Astrocyte of the spinal cord (primary cell): ENCODE results near the gene PPP1CA.

ENCODE experiments used
- DNase-seq: peaks from one replicate; pipeline ENCODE4 v3.0.0; 2011; ENCODE audit warnings: low read depth, low spot score
- H3K4me3 ChIP-seq: 2 replicates; pipeline ENCODE4 v1.5.1; 2011; ENCODE audit warnings: low read depth, mild to moderate bottlenecking, low read length, moderate library complexity
- CTCF ChIP-seq: IDR thresholded peaks from 2 replicates; pipeline ENCODE4 v1.5.1; 2012; ENCODE audit warnings: low read depth, mild to moderate bottlenecking, low read length, inconsistent platforms
- in situ Hi-C: cut with HindIII; loops from 2 replicates; pipeline ENCODE4 v1.10.0; 2017; ENCODE audit warnings: low sequenced_read_pairs

Gene PPP1CA

DNA sequence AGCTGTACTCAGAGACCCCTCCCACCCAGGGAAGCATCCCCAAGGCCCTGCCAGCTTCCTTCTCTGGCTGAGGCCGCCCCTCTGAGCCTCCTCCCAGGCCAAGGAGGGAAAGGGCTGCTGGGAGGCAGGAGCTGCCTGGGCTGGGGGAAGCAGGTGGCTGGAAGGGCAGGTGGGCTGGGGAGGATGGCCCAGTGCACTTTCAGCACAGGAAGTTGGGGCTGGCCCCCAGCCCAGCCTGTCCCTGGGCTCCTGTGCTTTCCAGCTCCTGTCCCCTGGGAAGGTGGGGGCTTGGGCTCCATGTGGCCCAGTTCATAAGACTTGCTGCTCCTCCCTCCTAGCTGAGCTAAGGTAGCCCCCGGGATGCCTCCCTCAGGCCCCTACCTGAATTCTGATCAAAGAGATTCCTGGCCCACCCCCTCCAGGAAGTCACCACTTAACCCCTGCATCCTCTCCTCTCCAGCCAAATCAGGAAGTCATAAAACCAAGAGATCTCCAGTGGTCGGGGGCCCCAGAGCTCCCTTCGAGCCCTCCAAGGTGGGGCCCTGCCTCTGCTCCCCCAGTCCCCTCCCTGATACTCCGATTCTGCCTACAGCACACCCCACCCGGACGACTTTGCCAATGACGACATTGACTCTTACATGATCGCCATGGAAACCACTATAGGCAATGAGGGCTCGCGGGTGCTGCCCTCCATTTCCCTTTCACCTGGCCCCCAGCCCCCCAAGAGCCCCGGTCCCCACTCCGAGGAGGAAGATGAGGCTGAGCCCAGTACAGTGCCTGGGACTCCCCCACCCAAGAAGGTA lies 4.9 kb downstream of the PPP1CA start:
- TF ChIP-seq CTCF = no peak
- no peak for DNase-seq
- H3K4me3 ChIP-seq = no peak overlapping the region
- in situ Hi-C loops = no loop called here

DNA sequence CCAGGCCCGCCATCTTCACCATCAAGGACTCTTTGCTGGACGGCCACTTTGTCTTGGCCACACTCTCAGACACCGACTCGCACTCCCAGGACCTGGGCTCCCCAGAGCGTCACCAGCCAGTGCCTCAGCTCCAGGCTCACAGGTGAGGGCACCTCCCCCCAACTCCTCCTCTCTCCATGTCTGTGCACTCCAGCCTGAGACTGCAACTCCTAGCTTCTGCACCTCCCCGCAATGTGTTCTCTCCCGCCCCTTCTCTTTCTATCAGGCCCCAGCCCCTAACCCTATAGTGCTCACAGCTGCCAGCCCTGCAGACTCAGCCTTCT lies 5.4 kb downstream of the PPP1CA start:
- no peak for DNase-seq
- no peak overlapping the region for H3K4me3 ChIP-seq
- in situ Hi-C loops = no loop called here
- no peak for TF ChIP-seq CTCF

DNA sequence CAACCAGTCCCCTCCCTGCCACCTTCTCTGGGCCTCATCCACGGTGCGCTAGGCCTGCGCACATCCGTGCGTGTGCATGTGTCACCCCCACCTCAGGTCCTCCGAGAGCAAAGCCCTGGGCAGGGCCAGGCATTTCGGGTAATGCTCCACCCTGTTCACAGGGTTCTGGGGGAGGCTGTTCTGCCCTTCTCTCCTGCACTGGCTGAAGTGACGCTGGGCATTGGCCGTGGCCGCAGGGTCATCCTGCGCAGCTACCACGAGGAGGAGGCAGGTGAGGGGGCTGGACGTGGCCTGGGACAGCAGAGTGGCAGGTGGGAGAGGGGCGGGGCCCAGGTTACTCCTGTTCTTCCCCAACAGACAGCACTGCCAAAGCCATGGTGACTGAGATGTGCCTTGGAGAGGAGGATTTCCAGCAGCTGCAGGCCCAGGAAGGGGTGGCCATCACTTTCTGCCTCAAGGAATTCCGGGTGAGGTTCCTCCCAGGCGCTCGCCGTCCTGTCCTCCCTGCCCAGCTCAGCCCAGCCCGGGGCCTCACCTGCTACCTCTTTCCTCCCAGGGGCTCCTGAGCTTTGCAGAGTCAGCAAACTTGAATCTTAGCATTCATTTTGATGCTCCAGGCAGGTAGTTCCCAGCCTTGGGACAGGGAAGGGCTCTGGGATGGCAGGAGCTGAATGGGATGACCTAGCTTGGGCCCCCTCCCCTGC lies 6.0 kb downstream of the PPP1CA start:
- TF ChIP-seq CTCF = no peak

DNA sequence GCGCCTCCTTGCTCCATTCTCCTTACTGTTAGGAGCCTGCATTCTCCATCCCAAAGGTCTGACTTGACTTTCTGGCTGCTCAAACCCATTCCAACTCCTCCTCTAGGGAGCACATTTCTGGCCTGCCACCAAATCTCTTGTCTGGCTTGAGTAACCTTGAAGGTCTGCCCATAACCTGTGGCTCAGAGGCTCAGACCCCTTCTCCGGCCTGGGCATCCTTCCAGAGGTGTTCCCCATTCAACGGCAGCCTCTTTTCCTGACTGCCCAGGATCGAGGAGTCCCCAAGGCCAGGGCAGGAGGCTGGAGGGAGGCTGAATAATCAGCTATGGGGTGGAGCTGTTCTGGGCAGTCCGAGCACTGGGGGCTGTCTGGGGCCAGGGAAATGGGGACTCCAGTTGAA lies 7.7 kb downstream of the PPP1CA start:
- in situ Hi-C loops = no loop called here
- H3K4me3 ChIP-seq = no peak overlapping the region
- no peak for DNase-seq
- no peak for TF ChIP-seq CTCF

More for the DNA sequence above, 6.0 kb downstream of the PPP1CA start:
- DNase-seq = no peak
- no peak overlapping the region for H3K4me3 ChIP-seq
- in situ Hi-C loops = no loop called here

DNA sequence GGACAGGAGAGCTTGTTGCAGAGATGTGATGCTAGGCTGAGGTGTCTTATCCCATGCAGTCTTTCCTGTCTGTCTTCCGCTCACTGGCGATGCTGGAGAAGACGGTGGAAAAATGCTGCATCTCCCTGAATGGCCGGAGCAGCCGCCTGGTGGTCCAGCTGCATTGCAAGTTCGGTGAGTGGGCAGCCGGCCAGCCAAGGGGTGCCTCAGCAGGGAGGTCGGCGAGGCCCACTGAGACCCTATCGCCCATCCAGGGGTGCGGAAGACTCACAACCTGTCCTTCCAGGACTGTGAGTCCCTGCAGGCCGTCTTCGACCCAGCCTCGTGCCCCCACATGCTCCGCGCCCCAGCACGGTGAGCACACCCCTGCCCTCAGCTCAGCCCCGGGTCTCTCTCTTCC lies 8.2 kb downstream of the PPP1CA start:
- no peak for DNase-seq
- TF ChIP-seq CTCF = no peak
- in situ Hi-C loops = no loop called here
- H3K4me3 ChIP-seq = no peak overlapping the region

- TF ChIP-seq CTCF = no peak
- H3K4me3 ChIP-seq = peak overlapping the region; percentile 81
- in situ Hi-C loops = no loop called here
- no peak for DNase-seq
These were observed 9.4 kb downstream of the PPP1CA start for GRCh38 chr11:67392183-67392715.
